SK-N-SH (cell line): ENCODE results near the gene CASKIN2.

Source experiments
- EZH2phosphoT487 ChIP-seq: fragments of 200-600 bp; sonication (generic); IDR thresholded peaks from 2 replicates; pipeline ENCODE4 v1.6.1; 2017; ENCODE audit warnings: low read depth, mixed run types, mild to moderate bottlenecking, antibody characterized with exemption, moderate library complexity, borderline replicate concordance
- FOXM1 ChIP-seq: IDR thresholded peaks from 2 replicates; pipeline ENCODE4 v1.4.0; 2012; ENCODE audit warnings: low read depth, mild to moderate bottlenecking
- TF ChIP-seq, protein P1 (sequence below): fragments of 200-600 bp; sonication (generic); IDR thresholded peaks from 2 replicates; pipeline ENCODE4 v1.6.1; 2017; ENCODE audit warnings: antibody characterized with exemption, mild to moderate bottlenecking, moderate library complexity
- TF ChIP-seq, protein P2 (sequence below): fragments of 150-350 bp; IDR thresholded peaks from 2 replicates; pipeline ENCODE4 v1.6.1; 2017; ENCODE audit warnings: antibody characterized with exemption, low read length, low read depth, borderline replicate concordance

DNA sequence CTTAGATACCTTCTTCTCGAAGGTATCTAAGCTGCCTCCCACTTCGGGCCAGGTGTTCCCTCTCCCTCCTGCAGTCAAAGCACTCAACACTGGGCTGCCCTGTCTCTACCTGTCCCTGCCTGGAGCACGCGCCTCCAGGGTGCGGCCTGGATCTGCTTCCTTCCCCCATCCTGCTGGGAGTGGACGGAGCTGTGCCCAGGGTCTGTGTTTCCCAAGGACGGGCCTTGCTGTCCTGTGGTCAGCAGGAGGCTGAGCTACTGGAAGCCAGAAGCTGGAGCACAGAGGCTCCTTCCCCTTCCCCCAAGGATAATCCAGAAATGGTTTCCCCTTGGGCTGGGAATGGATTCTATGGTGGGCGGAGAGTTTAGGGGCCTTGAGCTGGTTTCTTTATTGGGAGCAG, 26.9 kb upstream of the CASKIN2 start:
- TF ChIP-seq FOXM1, result no peak
- TF ChIP-seq, protein P1, sequence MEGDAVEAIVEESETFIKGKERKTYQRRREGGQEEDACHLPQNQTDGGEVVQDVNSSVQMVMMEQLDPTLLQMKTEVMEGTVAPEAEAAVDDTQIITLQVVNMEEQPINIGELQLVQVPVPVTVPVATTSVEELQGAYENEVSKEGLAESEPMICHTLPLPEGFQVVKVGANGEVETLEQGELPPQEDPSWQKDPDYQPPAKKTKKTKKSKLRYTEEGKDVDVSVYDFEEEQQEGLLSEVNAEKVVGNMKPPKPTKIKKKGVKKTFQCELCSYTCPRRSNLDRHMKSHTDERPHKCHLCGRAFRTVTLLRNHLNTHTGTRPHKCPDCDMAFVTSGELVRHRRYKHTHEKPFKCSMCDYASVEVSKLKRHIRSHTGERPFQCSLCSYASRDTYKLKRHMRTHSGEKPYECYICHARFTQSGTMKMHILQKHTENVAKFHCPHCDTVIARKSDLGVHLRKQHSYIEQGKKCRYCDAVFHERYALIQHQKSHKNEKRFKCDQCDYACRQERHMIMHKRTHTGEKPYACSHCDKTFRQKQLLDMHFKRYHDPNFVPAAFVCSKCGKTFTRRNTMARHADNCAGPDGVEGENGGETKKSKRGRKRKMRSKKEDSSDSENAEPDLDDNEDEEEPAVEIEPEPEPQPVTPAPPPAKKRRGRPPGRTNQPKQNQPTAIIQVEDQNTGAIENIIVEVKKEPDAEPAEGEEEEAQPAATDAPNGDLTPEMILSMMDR, result no peak
- TF ChIP-seq EZH2phosphoT487, result no peak
- TF ChIP-seq, protein P2, sequence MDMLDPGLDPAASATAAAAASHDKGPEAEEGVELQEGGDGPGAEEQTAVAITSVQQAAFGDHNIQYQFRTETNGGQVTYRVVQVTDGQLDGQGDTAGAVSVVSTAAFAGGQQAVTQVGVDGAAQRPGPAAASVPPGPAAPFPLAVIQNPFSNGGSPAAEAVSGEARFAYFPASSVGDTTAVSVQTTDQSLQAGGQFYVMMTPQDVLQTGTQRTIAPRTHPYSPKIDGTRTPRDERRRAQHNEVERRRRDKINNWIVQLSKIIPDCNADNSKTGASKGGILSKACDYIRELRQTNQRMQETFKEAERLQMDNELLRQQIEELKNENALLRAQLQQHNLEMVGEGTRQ, result no peak
